Mesothelial cell of epicardium (in vitro differentiated cells): ENCODE results near the gene EEF1AKMT3. TPM values are rescaled to one million over a fixed set of nuclear protein-coding genes. Genes with fewer than 3 reads are reported as not detected.

Source experiments
- DNase-seq, 2 experiments: peaks; one replicate each; pipeline ENCODE4 v3.0.0; 2021; ENCODE audit warnings: low spot score in 2 of 2; ENCODE audit not compliant: unreplicated experiment in 2 of 2
- H3K27ac Mint-ChIP-seq: 2 replicates; pipeline ENCODE4 v1.8.0; 2021; ENCODE audit warnings: mixed read lengths
- H3K27me3 Mint-ChIP-seq: 2 replicates; pipeline ENCODE4 v1.8.0; 2021; ENCODE audit warnings: low read depth, mixed read lengths
- H3K36me3 Mint-ChIP-seq: 2 replicates; pipeline ENCODE4 v1.8.0; 2021; ENCODE audit warnings: mixed read lengths
- H3K4me1 Mint-ChIP-seq: 2 replicates; pipeline ENCODE4 v1.8.0; 2021; ENCODE audit warnings: mixed read lengths
- H3K4me3 Mint-ChIP-seq: 2 replicates; pipeline ENCODE4 v1.8.0; 2021; ENCODE audit warnings: mild to moderate bottlenecking, moderate library complexity, mixed read lengths
- H3K9me3 Mint-ChIP-seq: 2 replicates; pipeline ENCODE4 v1.8.0; 2021; ENCODE audit warnings: mixed read lengths
- CTCF ChIP-seq: fragments of 200-600 bp; sonication (generic); IDR thresholded peaks from one replicate; pipeline ENCODE4 v1.5.0; 2021; ENCODE audit warnings: antibody characterized with exemption; ENCODE audit not compliant: unreplicated experiment
- total RNA-seq: library from RNA; stranded (reverse); gene quantifications from 3 replicates; pipeline ENCODE4 v1.2.1, GENCODE V29; 2021

Gene EEF1AKMT3
- total RNA-seq, 1 donor from 2014 or later, result 8.7 TPM

GRCh38 chr12:57751788-57752667, 20.4 kb upstream of the EEF1AKMT3 start, which contains the start of gene CDK4:
CDK4 (minus strand) TSS chr12:57752310; CDS start chr12:57751717, 593 bp downstream.
- Mint-ChIP-seq H3K9me3 (no peaks in the 10 kb centered on the region), H3K4me3 (peak within 1 kb of the TSS; percentile 90), H3K4me1 (peaks cover 45% of the 10 kb centered on the region), H3K36me3 (peaks cover 29% of the 10 kb centered on the region), H3K27me3 (peaks cover 34% of the 10 kb centered on the region), H3K27ac (peak within 1 kb of the TSS; percentile 97)
- peak; percentile 98 for DNase-seq
- no peak for TF ChIP-seq CTCF

- H3K36me3 Mint-ChIP-seq, result peaks cover 24% of the 10 kb centered on the region
- DNase-seq, result no peak
- TF ChIP-seq CTCF, result no peak
- H3K4me3 Mint-ChIP-seq, result peak overlapping the region; percentile 90
- peak overlapping the region; percentile 78 for H3K27ac Mint-ChIP-seq
- no peaks in the 10 kb centered on the region for H3K9me3 Mint-ChIP-seq
- peaks cover 37% of the 10 kb centered on the region for H3K27me3 Mint-ChIP-seq
- peaks cover 45% of the 10 kb centered on the region for H3K4me1 Mint-ChIP-seq
These were observed 19.8 kb upstream of the EEF1AKMT3 start for GRCh38 chr12:57752668-57753000.

GRCh38 chr12:57753756-57754337, 18.6 kb upstream of the EEF1AKMT3 start:
- no peak for DNase-seq
- peaks cover 45% of the 10 kb centered on the region for H3K4me1 Mint-ChIP-seq
- H3K27ac Mint-ChIP-seq, result peak overlapping the region; percentile 64
- TF ChIP-seq CTCF, result no peak
- H3K9me3 Mint-ChIP-seq, result no peaks in the 10 kb centered on the region
- H3K27me3 Mint-ChIP-seq, result peaks cover 49% of the 10 kb centered on the region
- peaks cover 24% of the 10 kb centered on the region for H3K36me3 Mint-ChIP-seq
- H3K4me3 Mint-ChIP-seq, result peak overlapping the region; percentile 79

GRCh38 chr12:57754411-57755193, 17.8 kb upstream of the EEF1AKMT3 start, which contains the start of gene MARCHF9:
MARCHF9 (plus strand) TSS chr12:57755103; CDS start chr12:57755529, 426 bp downstream.
- peaks cover 55% of the 10 kb centered on the region for H3K27me3 Mint-ChIP-seq
- no peak for TF ChIP-seq CTCF

GRCh38 chr12:57755194-57755453, 17.3 kb upstream of the EEF1AKMT3 start:
- H3K27ac Mint-ChIP-seq, result no peak overlapping the region
- no peak for DNase-seq
- H3K36me3 Mint-ChIP-seq, result peaks cover 18% of the 10 kb centered on the region
- TF ChIP-seq CTCF, result no peak
- no peaks in the 10 kb centered on the region for H3K9me3 Mint-ChIP-seq
- peaks cover 59% of the 10 kb centered on the region for H3K27me3 Mint-ChIP-seq
- peaks cover 45% of the 10 kb centered on the region for H3K4me1 Mint-ChIP-seq
- peak overlapping the region; percentile 39 for H3K4me3 Mint-ChIP-seq

More at GRCh38 chr12:57754411-57755193, 17.8 kb upstream of the EEF1AKMT3 start, which contains the start of gene MARCHF9:
- peak within 1 kb of the TSS; percentile 64 for H3K27ac Mint-ChIP-seq
- H3K4me1 Mint-ChIP-seq, result peaks cover 45% of the 10 kb centered on the region
- peaks cover 18% of the 10 kb centered on the region for H3K36me3 Mint-ChIP-seq
- peak within 1 kb of the TSS; percentile 79 for H3K4me3 Mint-ChIP-seq
- no peaks in the 10 kb centered on the region for H3K9me3 Mint-ChIP-seq
- no peak for DNase-seq
